Measurements from ENCODE around the gene SAE1. TPM values are rescaled to one million over a fixed set of nuclear protein-coding genes. Genes with fewer than 3 reads are reported as not detected.
"Not testable (repeated sequence)": the region's sequence is repeated elsewhere in the genome, so short reads cannot be mapped to it uniquely, and the experiment has no call there.

Gene SAE1
- total RNA-seq, 1 donor from 2014 or later = 56.9 TPM

DNA sequence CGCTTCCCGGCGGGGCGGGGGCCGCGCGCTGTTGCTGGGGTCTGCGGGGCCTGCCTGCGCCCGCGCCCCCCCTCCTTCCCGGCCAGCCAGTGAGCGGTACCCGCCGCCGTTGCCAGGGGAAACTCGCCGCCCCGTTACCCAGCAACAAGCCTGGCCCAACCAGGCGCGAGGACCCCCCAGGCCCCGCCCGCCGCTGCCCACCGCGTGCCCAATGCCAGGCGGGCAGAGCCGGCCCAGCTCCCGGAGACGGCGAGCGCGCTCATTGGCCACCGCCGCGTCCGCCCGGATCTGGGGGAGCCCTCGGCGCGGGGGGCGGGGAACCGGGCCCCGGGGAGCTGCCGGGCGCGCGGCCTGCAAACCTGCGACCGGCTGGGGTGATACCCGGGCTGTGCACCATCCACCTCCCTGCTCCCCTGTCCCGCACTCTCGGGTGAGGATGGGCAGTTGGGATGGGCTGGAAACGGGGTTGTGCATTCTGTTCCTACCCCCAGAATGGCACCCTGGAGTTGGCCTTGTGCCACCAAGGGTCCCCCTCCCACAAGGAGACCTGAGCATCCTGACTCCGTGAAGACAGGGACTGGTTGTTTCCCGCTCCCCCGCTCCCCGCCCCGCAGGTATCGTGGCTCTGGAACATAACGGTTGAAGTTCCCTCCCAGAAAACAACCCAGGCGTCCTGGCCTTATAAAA is 109.1 kb downstream of the SAE1 start:
- no peak for DNase-seq (ENCODE audit: low spot score)

DNA sequence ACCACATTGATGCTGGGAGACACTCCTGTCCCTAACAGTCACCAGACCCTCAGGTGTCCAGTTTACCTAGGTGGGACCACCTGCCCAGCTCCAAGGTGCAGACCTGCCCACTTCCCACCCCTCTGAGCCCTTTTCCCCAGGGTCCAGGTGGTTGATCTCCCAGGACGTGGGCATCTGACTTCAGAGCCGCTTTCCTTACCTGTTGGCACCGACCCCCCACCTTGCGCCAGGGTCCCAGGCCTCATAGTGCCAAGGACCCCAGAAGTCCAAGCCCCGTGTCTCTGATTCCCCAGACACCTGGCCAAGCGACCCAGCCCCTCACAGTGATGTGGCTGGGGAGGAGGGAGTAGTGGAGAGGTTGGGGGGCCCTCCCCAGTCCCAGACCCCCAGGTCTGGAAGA is 109.9 kb downstream of the SAE1 start:
- DNase-seq (ENCODE audit: low spot score) = no peak

DNA sequence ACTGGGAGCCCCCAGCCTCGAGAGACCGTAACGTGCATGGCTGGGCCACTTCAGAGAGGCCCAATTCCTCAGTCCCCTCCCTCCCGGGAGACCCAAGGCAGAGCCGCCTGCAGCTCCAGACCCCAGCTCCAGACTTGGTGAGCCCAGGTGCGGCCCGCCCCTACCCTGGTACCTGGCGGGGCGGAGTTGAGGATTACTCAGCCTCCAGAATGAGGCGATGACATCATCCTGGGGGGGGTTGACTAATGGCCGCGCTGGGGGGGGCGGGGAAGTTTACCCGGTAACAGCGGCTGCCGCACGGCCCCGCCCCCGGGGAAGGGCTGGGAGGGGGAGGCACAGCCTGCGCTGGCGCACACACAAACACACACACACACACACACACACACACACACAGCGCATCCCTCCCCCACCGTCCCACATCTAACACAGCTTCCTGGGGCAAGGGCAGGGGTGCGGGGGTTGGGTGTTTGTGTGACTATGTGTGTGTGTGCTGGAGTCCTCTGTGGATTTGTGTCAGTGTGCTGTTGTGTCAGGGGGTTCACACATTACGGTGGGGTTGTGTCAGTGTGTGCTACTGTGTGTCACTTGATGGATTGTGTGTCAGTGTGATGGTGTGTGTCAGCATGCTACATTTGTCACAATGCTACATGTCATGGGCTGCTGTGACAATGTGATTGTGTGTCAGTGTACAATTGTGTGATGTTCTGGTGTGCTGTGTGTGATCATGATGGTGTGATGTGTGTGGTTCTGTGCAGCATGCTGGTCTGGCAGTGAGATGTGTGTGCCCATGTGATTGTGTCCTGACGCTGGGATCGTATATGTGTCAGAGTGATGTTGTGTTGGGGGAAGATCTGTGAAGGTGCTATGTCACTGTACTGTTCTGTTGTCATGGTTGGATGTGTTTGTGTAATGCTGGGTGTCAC is 110.6 kb downstream of the SAE1 start:
- DNase-seq (ENCODE audit: low spot score) = peak; percentile 83

DNA sequence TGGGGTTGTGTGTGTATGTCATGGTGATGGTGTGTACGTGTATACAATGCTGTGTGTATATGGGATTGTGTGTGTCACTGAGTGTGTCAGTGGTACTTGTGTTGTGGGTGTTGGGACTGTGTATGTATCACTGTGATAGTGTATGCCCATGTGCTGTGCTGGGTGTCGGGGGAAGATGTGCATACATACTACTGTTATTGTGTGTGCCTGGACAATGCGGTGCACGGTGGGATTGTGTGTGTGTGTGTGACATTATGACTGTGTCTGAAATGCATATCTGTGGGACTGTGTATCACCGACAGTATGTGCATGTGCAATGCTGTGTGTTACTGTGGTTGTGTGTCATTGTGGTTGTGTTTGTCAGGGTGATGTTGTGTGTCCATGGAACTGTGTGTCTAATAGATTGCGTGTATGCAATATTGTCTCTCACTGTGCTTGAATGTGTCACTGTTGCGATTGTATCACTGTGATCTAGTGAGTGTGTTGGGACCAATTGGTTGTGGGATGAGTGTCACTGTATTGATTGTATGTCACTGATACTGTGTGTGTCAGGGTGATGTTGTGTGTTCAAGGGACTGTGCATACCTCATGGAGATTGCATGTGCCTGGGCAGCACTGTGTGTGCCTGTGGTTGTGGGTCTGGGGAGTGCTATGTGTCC is 111.4 kb downstream of the SAE1 start:
- no peak for DNase-seq (ENCODE audit: low spot score)

DNA sequence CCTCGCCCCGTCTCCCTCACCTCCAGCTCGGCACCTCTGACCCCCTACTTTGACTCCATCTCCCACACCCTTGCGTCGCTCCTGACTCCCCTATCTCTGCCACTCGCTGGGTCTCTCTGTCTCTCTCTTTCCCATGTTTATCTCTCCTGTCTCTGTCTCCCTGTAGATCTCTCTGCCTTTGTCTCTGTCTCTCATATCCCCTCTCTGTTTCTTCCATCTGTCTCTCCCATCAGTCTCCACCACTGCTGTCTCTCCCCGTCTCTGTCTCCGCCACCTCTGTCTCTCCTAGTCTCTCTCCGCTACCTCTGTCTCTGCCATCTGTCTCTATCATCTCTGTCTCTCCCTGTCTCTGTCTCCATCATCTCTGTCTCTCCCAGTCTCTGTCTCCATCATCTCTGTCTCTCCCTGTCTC is 112.7 kb downstream of the SAE1 start:
- DNase-seq (ENCODE audit: low spot score) = no peak

DNA sequence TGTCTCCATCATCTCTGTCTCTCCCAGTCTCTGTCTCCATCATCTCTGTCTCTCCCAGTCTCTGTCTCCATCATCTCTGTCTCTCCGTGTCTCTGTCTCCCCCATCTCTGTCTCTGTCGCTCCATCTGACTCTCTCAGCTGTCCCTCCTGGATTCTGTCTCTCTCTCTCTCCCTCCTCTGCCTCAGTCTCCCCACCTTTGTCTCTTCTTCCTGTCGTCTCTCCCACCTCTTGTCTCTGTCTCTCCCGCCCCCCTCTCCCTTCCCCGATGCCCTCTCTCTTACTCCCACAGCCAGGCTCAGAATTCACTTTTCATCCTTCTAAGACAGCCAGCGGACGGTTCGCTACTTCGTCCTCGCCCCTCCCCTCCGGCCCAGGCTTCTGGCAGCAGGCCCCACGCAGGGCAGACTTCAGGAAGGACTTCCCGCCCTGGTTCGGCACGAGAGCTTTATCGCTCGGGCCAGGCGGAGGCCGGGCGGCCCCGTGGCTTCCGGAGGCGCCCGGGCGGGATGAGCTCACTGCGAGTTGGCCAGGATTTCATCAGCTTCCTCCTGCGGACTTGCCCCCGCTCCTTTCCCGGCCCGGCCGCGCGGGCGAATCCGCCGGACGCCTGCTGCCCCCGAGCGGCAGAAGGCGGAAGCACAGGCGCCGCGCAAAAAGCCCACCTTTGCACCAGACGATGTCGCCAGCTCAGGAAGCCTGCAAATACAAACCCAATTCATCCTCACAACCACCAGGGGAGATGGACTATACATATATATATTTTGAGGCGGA is 113.3 kb downstream of the SAE1 start:
- peak; percentile 92 for DNase-seq (ENCODE audit: low spot score)

DNA sequence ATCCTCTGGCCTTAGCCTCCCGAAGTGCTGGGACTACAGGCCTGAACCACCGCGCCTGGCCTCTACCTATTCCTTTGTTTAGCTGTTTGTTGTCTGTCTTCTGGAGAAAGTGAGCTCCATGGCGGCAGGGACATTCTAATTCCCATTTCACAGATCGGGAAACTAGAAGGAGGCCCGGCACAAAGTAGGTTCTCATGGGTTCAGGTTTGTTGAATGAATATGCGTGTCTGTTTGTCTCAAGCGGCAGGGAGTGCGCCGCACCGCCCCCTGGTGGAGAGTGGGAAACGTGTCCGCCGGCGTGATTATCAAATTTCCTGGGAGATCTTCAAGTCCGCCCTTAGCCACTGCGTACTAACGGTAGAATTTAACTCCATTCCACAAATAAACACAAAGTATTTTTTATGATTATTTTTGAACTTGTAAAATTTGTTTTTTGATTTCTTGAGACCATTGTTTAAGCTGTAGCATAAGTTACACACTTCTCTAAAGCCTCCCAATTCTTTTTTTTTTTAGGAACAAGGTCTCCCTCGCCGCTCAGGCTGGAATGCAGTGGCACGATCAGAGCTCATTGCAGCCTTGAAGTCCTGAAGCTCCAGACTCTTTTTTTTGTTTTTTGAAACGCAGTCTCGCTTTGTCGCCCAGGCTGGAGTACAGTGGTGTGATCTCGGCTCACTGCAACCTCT is 116.8 kb downstream of the SAE1 start:
- DNase-seq (ENCODE audit: low spot score) = no peak

DNA sequence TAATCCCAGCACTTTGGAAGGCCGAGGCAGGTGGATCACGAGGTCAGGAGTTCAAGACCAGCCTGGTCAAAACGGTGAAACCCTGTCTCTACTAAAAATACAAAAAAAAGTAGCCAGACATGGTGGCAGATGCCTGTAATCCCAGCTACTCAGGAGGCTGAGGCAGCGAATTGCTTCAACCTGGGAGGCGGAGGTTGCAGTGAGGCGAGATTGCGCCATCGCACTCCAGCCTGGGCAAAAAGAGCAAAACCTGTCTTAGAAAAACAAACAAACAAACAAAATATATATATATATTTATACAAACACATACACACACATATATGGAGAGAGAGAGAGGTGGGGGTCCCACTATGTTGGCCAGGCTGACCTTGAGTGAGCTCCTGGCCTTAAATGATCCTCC is 122.4 kb downstream of the SAE1 start:
- not testable (repeated sequence) for DNase-seq (ENCODE audit: low spot score)

DNA sequence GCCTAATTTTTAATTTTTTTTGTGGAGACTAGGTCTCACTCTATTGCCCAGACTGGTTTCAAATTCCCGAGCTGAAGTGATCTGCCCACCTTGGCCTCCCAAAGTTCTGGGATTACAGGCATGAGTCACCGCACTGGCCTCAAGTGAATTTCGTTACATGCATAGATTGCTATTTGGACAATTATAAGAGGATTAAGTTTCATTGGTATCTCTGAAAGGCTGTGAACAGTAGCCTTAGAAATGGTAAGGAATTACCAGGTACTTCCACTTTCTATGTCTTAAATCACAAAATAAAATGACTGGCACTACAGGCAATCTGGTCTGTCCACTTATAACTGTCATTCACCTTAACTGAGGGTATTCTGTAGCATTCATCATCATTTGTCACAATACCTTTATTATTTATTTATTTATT is 122.8 kb downstream of the SAE1 start:
- no peak for DNase-seq (ENCODE audit: low spot score)

DNA sequence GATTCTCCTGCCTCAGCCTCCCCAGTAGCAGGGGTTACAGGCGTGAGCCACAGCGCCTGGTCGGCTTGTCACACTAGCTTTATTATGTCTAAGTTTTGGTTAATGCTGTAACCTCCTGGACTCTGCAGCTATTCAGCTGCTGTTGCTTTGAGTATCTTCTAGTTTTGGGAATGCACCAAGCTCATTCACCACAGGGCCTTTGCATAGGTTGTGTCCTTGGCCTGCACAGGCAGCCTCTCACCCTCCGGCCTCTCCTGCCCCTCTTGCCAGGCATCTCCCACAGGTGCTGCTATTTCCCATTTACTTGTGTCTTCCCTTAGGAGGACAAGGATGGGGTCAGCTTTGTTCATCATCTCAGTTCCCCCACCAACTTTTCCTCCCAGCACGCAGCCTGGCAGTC is 123.3 kb downstream of the SAE1 start:
- no peak for DNase-seq (ENCODE audit: low spot score)

DNA sequence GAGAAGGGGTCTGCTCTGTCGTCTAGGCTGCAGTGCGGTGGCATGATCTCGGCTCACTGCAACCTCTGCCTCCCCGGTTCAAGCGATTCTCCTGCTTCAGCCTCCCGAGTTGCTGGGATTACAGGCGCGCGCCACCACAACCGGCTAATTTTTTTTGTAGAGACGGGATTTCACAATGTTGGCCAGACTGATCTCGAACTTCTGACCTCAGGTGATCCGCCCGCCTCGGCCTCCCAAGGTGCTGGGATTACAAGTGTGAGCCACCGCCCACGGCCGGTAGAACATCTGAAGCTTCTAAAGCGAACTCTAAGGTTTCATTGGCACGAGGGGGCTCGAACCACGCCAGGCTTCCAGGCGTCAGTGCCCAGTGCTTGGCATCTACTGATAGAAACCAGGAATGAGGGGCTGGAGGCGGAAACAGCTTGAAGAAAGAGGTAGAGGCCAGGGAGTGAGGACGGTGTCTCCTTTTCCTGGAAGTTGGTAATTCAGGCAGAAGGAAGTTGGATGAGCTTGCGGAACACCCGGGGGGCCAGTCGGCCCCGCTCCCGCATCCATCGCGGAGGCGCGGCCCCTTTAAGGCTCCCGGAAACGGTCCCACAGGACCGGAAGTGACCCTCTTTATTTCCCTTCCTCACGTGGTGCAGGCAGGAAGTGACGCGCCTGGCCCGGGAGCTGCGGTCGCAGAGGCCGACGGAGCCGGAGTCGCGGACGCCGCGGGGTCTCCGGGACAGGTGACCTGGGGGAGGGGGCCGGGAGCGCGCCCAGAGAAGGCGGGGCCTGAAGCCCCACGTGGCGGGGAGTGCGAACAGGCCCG is 125.5 kb downstream of the SAE1 start, which contains the start of gene CCDC9:
Gene CCDC9 (plus strand): TSS at position 647 of the 814 bp plus-strand sequence. CDS start 1,876 bp downstream, outside the sequence.
- peak; percentile 97 for DNase-seq (ENCODE audit: low spot score)

DNA sequence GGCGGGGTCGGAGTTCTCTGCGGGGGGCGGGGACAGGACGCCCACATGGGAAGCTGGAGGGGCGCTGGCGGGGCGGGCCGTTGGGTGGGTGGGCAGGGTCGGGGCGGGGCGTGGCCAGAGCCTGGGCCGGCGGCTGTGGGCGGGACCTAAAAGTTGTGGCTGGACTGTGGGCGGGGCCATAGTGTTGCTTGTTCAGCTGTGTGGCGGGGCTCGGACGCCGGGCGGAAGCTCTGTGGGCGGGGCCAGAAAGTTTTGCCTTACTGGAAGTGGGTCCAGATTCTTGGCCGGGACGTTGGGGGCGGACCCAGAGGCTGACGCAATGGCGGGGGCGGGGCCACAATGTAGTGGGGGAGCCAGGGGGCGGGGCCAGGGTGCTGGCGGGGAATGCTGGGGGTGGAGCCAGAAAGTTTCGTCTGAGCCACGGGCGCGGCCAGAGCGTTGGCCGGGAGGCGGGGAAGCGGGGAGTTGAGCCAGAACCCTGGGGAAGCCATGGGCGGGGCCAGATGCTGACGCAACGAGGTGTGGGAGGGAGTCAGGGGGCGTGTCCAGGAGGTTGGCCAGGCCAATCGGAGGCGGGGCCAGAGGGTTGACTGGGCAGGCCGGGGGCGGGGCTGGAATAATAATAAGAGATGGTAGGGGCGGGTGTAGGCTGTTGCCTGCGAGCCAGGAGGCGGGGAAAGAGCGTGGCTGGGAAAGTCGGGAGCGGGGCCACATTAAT is 126.2 kb downstream of the SAE1 start:
- DNase-seq (ENCODE audit: low spot score) = peak; percentile 100

DNA sequence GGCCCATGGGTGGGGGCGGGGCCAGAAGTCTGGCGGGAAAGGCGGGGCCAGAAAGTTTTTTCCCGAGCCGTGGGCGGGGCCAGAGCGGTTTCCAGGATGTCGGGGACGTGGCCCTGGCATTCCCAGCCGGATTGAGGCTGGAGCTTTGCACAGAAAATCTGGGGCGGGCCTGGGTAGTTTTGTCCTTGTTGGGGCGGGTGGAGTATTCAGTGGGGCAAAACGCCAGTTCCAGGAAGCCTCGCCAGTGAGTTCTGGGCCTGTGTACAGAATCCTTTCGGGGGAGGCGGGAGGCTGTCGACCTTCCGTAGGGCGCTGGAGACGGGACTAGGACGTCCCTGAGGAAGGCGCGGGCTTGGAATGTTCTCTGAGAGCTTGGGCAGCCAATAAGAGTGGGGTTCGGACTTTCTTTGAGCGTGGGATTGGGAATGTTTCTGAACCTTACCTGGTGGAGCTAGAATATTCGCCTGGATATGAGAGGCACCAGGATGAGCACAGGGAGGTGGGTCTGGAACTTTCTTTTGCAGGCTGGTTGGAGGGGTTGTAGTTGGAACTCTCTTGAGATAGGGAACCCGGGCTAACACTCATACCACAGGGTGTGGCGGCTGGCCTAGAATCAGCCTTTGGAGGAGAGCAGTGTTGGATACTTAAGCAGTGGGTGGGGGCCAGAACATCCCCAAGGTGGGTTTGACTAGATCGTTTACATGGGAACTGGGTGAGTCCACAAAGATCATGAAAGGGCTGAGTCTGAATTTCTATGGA is 127.0 kb downstream of the SAE1 start:
- no peak for DNase-seq (ENCODE audit: low spot score)

DNA sequence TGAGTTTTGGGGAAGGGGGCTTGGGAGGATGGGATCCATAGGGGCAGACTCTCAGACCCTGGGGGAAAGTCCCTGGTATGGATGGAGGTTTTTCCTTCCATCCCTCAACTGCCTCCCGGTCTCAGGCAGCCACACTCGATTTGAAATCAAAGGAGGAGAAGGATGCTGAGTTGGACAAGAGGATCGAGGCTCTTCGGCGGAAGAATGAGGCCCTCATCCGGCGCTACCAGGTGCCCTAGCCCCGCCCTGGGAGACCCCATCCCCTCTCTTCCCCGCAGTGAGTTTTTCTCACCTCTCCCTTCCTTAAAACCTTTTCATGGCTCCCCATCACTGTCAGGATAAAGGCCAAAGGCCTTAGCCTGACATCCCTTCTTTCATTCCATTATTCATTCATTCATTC is 127.8 kb downstream of the SAE1 start:
- no peak for DNase-seq (ENCODE audit: low spot score)

DNA sequence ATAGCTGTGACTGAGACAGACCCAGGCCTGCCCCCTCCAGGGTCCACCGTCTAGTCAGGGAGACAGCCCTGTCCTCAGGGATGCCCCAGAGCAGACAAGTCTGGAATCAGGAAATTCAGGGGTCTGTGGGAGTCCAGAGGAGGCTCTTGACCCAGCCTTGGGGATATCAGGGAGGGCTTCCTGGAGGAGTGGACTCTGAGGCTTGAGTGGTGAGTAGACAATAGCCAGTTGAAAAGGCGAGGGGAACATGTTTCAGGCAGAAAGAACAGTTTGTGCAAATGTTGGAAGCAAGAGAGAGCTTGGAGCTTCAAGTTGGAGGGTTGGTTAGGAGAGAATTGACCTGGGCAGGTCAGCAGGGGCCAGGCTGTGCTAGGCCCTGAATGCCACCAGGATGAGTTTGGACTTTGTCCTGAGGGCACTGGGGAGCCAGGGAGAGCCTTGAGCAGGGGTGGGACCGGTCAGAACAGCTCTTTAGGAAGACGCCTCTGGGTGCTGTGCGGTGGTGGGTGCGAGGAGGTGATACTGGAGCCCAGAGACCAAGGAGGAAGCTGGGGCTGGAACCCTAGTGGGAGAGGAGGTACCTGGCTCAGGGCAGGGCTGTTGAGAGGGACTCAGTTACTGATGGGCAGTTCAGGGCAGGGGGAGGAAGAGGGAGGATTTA is 128.4 kb downstream of the SAE1 start:
- DNase-seq (ENCODE audit: low spot score) = no peak
